Measurements from ENCODE around the gene WRAP73. TPM values are rescaled to one million over a fixed set of nuclear protein-coding genes. Genes with fewer than 3 reads are reported as not detected.

The WRAP73 gene
- total RNA-seq, 4 donors from 2014 or later, result 19.7 to 30.4 (median 25.5) TPM

DNA sequence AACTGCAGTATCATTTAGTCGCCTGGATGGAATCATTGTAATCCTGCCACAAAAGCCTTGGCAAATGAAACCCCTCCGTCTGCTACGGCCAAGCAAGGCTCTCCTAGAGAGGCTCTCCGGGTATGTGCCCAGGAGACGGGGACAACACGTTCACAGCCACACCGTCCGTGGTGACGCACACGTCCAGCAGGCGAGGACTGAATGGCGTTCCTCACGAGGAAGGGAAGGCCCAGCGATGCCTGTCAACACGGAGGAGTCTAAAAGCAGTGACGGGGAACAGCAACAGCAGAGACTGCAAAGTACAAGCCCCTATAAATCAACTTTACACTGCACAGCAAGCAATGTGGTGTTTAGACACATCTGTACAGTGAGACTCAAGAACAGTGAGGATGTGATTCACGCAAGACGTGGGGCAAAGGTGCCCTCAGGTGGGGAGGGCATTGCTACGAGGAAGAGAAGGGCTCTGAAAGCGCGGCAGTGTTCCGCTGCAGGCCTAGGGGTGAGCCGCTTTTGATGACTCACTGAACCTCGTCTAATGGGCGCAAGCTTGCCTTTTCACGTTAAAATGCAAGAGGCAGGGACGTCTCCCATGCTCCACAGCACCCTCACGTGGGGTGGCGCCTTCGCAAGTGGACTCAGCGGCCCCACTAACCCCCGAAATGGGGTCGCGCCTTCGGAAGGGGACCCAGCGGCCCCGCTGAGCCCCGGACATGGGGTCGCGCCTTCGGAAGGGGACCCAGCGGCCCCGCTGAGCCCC, 6.8 kb downstream of the WRAP73 start:
- H3K9me3 ChIP-seq, result no peaks in the 10 kb centered on the region
- H3K4me1 ChIP-seq, result no peaks in the 10 kb centered on the region
- H3K4me3 ChIP-seq, result no peak overlapping the region
- TF ChIP-seq POLR2AphosphoS5 (IDR thresholded peaks at IDR 0.05) (no peak), POLR2A (IDR thresholded peaks at IDR 0.05) (no peak)
- TF ChIP-seq, protein P1, sequence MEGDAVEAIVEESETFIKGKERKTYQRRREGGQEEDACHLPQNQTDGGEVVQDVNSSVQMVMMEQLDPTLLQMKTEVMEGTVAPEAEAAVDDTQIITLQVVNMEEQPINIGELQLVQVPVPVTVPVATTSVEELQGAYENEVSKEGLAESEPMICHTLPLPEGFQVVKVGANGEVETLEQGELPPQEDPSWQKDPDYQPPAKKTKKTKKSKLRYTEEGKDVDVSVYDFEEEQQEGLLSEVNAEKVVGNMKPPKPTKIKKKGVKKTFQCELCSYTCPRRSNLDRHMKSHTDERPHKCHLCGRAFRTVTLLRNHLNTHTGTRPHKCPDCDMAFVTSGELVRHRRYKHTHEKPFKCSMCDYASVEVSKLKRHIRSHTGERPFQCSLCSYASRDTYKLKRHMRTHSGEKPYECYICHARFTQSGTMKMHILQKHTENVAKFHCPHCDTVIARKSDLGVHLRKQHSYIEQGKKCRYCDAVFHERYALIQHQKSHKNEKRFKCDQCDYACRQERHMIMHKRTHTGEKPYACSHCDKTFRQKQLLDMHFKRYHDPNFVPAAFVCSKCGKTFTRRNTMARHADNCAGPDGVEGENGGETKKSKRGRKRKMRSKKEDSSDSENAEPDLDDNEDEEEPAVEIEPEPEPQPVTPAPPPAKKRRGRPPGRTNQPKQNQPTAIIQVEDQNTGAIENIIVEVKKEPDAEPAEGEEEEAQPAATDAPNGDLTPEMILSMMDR (IDR thresholded peaks at IDR 0.05), result no peak
- WGBS, 2 donors (ENCODE audit: low coverage in 1 of 2), result 94 to 100% methylated on average over 1 to 36 of the region's 43 CpGs
- in situ Hi-C loops (cut with MboI; ENCODE audit: low pct_ligation_motif_present in 1 of 4, low pct_unique_long_range_greater_than_20kb in 1 of 4, low sequenced_read_pairs in 3 of 4), result no loop called here
- peaks cover 0 to 26% (median 11%) of the 10 kb centered on the region in 4 donors for H3K36me3 ChIP-seq
- H3K27ac ChIP-seq, result no peak overlapping the region
- H3K27me3 ChIP-seq, result no peaks in the 10 kb centered on the region
- intact Hi-C loops (cut with DNase I; ENCODE audit: low total_unique reads), result no loop called here
- DNase-seq, result no peak

DNA sequence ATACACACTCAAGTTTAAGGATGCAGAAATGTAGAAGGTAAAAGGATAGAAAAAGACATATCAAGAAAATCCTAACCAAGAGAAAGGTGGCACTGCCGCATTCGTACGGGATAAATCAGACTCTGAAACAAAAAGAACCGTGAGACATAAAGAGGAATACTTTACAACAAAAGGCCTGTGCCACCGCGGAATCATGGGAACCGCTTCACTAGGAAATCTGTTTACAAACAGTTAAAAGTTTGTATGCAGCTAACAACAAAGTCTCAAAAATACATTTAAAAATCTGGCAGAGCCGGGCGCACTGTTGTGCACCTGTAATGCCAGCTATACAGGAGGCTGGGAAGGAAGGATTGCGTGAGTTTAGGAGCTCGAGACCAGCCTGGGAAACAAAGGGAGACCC, 8.1 kb downstream of the WRAP73 start:
- no peak for DNase-seq
- peaks cover 0 to 34% (median 15%) of the 10 kb centered on the region in 4 donors for H3K36me3 ChIP-seq

DNA sequence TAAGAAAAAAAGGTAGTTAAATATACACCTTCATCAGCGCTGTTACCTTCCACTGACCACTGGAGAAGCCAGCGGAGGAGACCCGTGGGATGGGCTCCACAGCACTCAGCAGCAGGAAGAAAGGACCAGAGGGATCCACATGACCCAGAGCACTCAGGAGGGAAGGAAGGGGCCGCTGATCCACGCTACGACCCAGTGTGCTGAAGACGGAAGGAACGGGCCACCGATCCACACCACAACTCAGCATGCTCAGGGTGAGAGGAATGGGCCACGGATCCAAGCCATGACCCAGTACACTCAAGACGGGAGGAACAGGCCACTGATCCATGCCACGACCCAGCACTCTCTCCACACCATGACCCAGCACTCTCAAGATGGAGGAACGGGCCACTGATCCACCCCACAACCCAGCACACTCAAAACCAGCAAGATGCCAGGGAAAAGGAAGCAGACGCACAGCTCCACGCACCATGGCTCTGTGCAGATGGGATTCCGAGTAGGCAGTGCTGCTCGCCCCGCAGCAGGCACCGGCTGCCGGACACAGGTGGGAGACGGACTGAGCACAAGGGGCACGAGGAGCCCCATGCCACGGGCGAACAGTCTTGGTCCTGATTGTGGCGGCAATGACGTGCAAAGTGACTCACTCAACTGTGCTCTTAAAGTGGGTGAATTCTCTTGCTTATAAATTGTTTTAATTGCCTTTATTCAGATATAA, 8.7 kb downstream of the WRAP73 start:
- no peaks in the 10 kb centered on the region for H3K4me1 ChIP-seq
- H3K27me3 ChIP-seq, result no peaks in the 10 kb centered on the region
- H3K4me3 ChIP-seq, result no peak overlapping the region
- 96 to 100% methylated on average over 3 to 26 of the region's 26 CpGs for WGBS, 2 donors (ENCODE audit: low coverage in 1 of 2)
- TF ChIP-seq, protein P1 (IDR thresholded peaks at IDR 0.05), result no peak
- TF ChIP-seq POLR2A (IDR thresholded peaks at IDR 0.05) (no peak), POLR2AphosphoS5 (IDR thresholded peaks at IDR 0.05) (no peak), EP300 (IDR thresholded peaks at IDR 0.05; ENCODE audit: low read depth) (no peak)
- DNase-seq, result no peak
- H3K36me3 ChIP-seq, result peaks cover 0 to 34% (median 15%) of the 10 kb centered on the region in 4 donors
- no peak overlapping the region for H3K27ac ChIP-seq
- in situ Hi-C loops (cut with MboI; ENCODE audit: low pct_ligation_motif_present in 1 of 4, low pct_unique_long_range_greater_than_20kb in 1 of 4, low sequenced_read_pairs in 3 of 4), result no loop called here
- H3K9me3 ChIP-seq, result no peaks in the 10 kb centered on the region
- intact Hi-C loops (cut with DNase I; ENCODE audit: low total_unique reads), result no loop called here

More for the DNA sequence above, 8.1 kb downstream of the WRAP73 start:
- no peaks in the 10 kb centered on the region for H3K4me1 ChIP-seq
- in situ Hi-C loops (cut with MboI; ENCODE audit: low pct_ligation_motif_present in 1 of 4, low pct_unique_long_range_greater_than_20kb in 1 of 4, low sequenced_read_pairs in 3 of 4), result no loop called here
- H3K27me3 ChIP-seq, result no peaks in the 10 kb centered on the region
- no peak overlapping the region for H3K4me3 ChIP-seq
- TF ChIP-seq POLR2AphosphoS5 (IDR thresholded peaks at IDR 0.05), result no peak
- TF ChIP-seq EP300 (IDR thresholded peaks at IDR 0.05; ENCODE audit: low read depth), result no peak
- TF ChIP-seq POLR2A (IDR thresholded peaks at IDR 0.05), result no peak
- TF ChIP-seq, protein P1 (IDR thresholded peaks at IDR 0.05), result no peak
- H3K27ac ChIP-seq, result no peak overlapping the region
- no peaks in the 10 kb centered on the region for H3K9me3 ChIP-seq
- 91 to 96% methylated on average over 11 of the region's 11 CpGs for WGBS, 2 donors (ENCODE audit: low coverage in 1 of 2)
- intact Hi-C loops (cut with DNase I; ENCODE audit: low total_unique reads), result no loop called here

DNA sequence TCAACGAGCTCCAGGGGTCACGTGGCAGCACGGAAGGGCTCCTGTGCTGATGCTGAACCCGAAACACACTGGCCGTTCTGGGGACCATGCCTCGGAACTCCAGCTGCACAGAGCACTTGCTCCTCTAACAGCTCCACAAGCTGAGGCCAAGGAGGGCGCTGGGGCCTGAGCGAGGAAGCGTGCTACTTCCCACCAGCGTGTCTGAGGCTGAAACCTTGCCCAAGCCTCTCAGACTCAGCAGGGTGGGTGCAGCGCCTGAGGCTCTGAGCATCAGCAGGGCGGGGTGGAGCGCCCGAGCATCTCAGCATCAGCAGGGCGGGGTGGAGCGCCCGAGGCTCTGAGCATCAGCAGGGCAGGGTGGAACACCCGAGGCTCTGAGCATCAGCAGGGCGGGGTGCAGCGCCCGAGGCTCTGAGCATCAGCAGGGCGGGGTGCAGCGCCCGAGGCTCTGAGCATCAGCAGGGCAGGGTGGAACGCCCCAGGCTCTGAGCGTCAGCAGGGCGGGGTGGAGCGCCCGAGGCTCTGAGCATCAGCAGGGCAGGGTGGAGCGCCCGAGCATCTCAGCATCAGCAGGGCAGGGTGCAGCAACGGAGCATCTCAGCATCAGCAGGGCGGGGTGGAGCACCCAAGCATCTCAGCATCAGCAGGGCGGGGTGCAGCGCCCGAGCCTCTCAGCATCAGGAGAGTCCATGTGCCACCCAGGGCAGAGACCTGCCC, 9.6 kb downstream of the WRAP73 start:
- WGBS, 2 donors (ENCODE audit: low coverage in 1 of 2), result 87 to 88% methylated on average over 3 to 31 of the region's 36 CpGs
- H3K4me3 ChIP-seq, result no peak overlapping the region
- in situ Hi-C loops (cut with MboI; ENCODE audit: low pct_ligation_motif_present in 1 of 4, low pct_unique_long_range_greater_than_20kb in 1 of 4, low sequenced_read_pairs in 3 of 4) (no loop called here), intact Hi-C loops (cut with DNase I; ENCODE audit: low total_unique reads) (no loop called here)
- peaks cover 0 to 39% (median 15%) of the 10 kb centered on the region in 4 donors for H3K36me3 ChIP-seq
- no peaks in the 10 kb centered on the region for H3K27me3 ChIP-seq
- no peaks in the 10 kb centered on the region for H3K4me1 ChIP-seq
- TF ChIP-seq POLR2A (IDR thresholded peaks at IDR 0.05) (no peak), EP300 (IDR thresholded peaks at IDR 0.05; ENCODE audit: low read depth) (no peak), POLR2AphosphoS5 (IDR thresholded peaks at IDR 0.05) (no peak)
- TF ChIP-seq, protein P1 (IDR thresholded peaks at IDR 0.05), result no peak
- no peak overlapping the region for H3K27ac ChIP-seq
- DNase-seq, result no peak
- H3K9me3 ChIP-seq, result no peaks in the 10 kb centered on the region

All from transverse colon (tissue), 4 donors.